Duodenal mucosa (tissue), 2 donors: ENCODE measurements around the gene OR2AJ1.

Experiments
- H3K27ac ChIP-seq: one replicate; pipeline ENCODE4 v1.7.0; 2013; ENCODE audit warnings: low read depth, low read length
- H3K27me3 ChIP-seq, 2 donors: one replicate each; pipeline ENCODE4 v1.7.0; 2013; ENCODE audit warnings: low read length in 2 of 2, control low read depth in 1 of 2; ENCODE audit not compliant: insufficient read depth in 2 of 2, control insufficient read depth in 1 of 2
- H3K36me3 ChIP-seq, 2 donors: one replicate each; pipeline ENCODE4 v1.7.0; 2013; ENCODE audit warnings: low read length in 2 of 2, control low read depth in 1 of 2; ENCODE audit not compliant: insufficient read depth in 2 of 2, control insufficient read depth in 1 of 2
- H3K4me1 ChIP-seq, 2 donors: one replicate each; pipeline ENCODE4 v1.7.0; 2013; ENCODE audit warnings: low read length in 2 of 2, control low read depth in 1 of 2; ENCODE audit not compliant: insufficient read depth in 2 of 2, control insufficient read depth in 1 of 2
- H3K4me3 ChIP-seq, 2 donors: one replicate each; pipeline ENCODE4 v1.7.0; 2013; ENCODE audit warnings: low read length in 2 of 2, low read depth in 1 of 2
- H3K9ac ChIP-seq, 2 donors: one replicate each; pipeline ENCODE4 v1.7.0; 2013; ENCODE audit warnings: low read length in 2 of 2, low read depth in 1 of 2
- H3K9me3 ChIP-seq, 2 donors: one replicate each; pipeline ENCODE4 v1.7.0; 2013; ENCODE audit warnings: low read length in 2 of 2, control low read depth in 1 of 2; ENCODE audit not compliant: control insufficient read depth in 1 of 2

The OR2AJ1 gene

DNA sequence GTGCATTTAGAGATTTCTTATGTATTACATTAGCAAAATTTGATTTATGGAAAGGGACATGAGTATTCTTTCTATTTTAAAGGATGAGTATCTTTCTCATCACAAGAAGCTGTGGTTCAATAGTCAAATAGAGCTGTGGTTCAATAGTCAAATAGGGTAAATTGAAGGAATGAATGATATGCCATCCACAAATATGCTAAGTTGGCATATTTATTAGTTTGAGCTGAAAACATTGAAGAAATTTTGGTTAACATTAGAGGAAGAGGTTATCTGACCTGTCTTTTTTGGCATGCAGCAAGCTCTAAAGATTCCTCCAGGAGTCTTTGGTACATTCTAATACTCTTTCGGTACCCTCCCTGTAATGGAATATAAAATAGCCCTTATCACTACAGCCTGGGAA, 28.7 kb downstream of the OR2AJ1 start:
- H3K4me3 ChIP-seq: no peak overlapping the region
- no peak overlapping the region for H3K27ac ChIP-seq
- H3K9me3 ChIP-seq: no peaks in the 10 kb centered on the region

DNA sequence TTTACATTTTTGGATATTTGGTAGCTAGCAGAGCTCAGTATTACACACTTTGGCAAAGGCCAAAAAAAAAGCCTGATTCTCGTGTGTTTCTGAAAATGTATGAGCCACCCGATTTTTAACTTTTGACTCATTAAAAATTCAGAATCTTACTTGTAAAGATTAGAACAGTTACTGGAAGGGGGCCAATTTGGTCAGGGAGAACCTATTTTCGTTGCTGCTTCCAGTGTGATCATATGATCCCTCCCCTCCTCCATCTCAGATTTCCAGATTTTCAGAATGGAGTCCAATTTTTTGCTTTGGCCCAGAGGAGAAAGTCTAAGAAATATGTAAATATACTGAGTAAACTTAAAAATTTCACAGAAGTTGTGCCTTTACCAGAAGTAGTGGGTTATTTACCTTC, 37.1 kb downstream of the OR2AJ1 start:
- H3K27ac ChIP-seq: no peak overlapping the region
- H3K9me3 ChIP-seq: no peaks in the 10 kb centered on the region
- no peaks in the 10 kb centered on the region for H3K4me1 ChIP-seq
- H3K27me3 ChIP-seq: no peaks in the 10 kb centered on the region
- no peaks in the 10 kb centered on the region for H3K36me3 ChIP-seq
- no peak overlapping the region for H3K9ac ChIP-seq
- no peak overlapping the region for H3K4me3 ChIP-seq

More for the DNA sequence above, 28.7 kb downstream of the OR2AJ1 start:
- H3K9ac ChIP-seq: no peak overlapping the region
- no peaks in the 10 kb centered on the region for H3K36me3 ChIP-seq
- H3K27me3 ChIP-seq: no peaks in the 10 kb centered on the region
- no peaks in the 10 kb centered on the region for H3K4me1 ChIP-seq

DNA sequence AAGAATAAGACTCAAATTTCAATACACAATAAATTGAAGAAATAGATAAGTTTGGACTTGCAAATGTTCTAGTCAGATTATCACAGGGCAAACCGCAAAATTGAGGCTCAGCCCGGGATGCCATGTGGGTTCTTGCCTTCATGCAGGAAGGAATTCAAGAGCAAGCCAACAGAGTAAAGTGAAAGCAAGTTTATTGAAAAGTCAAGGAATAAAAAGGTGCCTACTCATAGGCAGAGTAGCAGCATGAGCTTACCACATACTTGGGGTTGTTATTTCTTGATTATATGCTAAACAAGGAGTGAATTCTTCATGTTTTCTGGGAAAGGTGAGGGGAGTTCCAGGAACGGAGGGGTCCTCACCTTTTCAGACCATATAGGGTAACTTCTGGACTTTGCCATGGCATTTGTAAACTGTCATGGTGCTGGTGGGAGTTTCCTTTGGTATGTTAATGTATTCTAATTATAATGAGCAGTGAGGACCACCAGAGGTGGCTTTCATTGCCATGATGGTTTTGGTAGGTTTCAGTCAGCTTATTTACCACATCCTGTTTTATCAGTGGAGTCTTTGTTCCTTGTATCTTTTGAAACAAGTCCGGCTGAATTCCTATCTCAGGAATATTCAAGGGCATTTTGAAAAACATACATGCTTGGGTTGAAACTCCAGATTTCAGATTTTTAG, 38.4 kb downstream of the OR2AJ1 start:
- no peak overlapping the region for H3K27ac ChIP-seq
- H3K9ac ChIP-seq: no peak overlapping the region
- H3K4me3 ChIP-seq: no peak overlapping the region
- H3K36me3 ChIP-seq: no peaks in the 10 kb centered on the region
- no peaks in the 10 kb centered on the region for H3K27me3 ChIP-seq
- no peaks in the 10 kb centered on the region for H3K4me1 ChIP-seq
- no peaks in the 10 kb centered on the region for H3K9me3 ChIP-seq

DNA sequence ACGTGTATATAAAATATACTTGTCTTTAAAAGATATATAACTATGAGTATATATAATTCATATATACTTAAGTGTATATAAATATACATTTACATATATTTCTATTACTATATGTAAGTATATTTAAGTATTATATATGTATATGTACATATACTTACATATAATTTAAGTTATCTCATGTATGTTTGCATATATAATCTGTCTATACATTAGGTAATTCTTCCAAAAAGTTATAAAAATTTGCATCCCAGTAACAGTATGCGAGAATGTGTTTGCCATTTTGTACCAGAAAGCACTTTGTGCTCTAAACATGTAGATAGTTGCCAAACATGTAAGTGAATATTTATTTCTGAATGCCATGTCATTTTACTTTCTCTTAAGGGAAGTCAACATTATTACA, 40.2 kb downstream of the OR2AJ1 start, which contains the start of gene OR2AK2:
Gene OR2AK2 (plus strand): TSS at position 301 of the 400 bp plus-strand sequence. CDS start 144 bp downstream, outside the sequence.
- H3K36me3 ChIP-seq: no peaks in the 10 kb centered on the region
- no peak within 1 kb of the TSS for H3K27ac ChIP-seq
- no peaks in the 10 kb centered on the region for H3K27me3 ChIP-seq
- H3K4me3 ChIP-seq: no peak within 1 kb of the TSS
- H3K9ac ChIP-seq: no peak within 1 kb of the TSS
- H3K9me3 ChIP-seq: peaks cover 0 to 6% of the 10 kb centered on the region in 2 donors
- no peaks in the 10 kb centered on the region for H3K4me1 ChIP-seq

DNA sequence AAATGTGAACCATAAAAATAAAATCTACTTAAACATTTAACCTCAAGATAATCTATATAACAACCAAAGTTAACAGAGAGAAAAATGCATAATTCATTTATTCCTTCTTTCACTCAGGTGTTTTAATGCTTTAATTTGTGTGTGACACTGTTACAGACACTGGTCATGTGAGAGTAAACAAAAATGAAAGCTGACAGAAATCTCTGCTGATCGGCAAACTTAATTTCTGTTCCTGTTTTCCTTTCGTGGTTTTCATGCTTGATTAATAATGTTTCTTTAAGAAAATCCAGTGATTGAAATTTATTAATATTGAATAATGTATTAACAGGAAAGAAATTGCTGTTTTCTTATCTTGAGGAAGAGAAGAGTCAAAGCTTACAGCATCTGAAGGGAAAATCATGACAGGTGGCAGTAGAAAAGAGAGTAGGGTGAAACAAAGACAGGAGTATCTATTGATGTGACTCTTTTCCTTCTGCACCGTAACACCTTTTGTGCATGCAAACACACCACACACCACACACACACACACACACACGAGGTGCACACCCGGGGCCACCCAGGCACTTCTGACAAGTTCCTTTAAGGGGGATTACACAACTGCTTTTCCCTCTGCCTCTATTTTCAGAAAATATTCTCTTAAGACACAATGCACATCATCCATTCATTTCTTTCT, 42.0 kb downstream of the OR2AJ1 start:
- H3K4me3 ChIP-seq: no peak overlapping the region
- no peak overlapping the region for H3K27ac ChIP-seq
- no peak overlapping the region for H3K9ac ChIP-seq
- H3K27me3 ChIP-seq: no peaks in the 10 kb centered on the region
- peaks cover 0 to 6% of the 10 kb centered on the region in 2 donors for H3K9me3 ChIP-seq
- H3K4me1 ChIP-seq: no peaks in the 10 kb centered on the region
- no peaks in the 10 kb centered on the region for H3K36me3 ChIP-seq
